HFFc6 (cell line): ENCODE measurements around the gene GALE. TPM values are rescaled to one million over a fixed set of nuclear protein-coding genes. Genes with fewer than 3 reads are reported as not detected.

ENCODE experiments used
- DNase-seq: peaks from one replicate; pipeline ENCODE4 v3.0.0-alpha.2; 2018
- H3K27ac Mint-ChIP-seq: 2 replicates; pipeline ENCODE4 v1.8.0; 2020; ENCODE audit warnings: mild to moderate bottlenecking, mixed read lengths
- H3K27me3 Mint-ChIP-seq: 2 replicates; pipeline ENCODE4 v1.8.0; 2021; ENCODE audit warnings: mild to moderate bottlenecking, moderate library complexity, mixed read lengths; ENCODE audit not compliant: insufficient read depth
- H3K36me3 Mint-ChIP-seq: 2 replicates; pipeline ENCODE4 v1.8.0; 2021; ENCODE audit warnings: low read depth, mixed read lengths
- H3K4me1 Mint-ChIP-seq: 2 replicates; pipeline ENCODE4 v1.8.0; 2020; ENCODE audit warnings: low read depth, mixed read lengths
- H3K4me3 Mint-ChIP-seq: 2 replicates; pipeline ENCODE4 v1.8.0; 2020; ENCODE audit warnings: mild to moderate bottlenecking, moderate library complexity, mixed read lengths
- H3K9me3 Mint-ChIP-seq: 2 replicates; pipeline ENCODE4 v1.8.0; 2020; ENCODE audit warnings: mild to moderate bottlenecking, mixed read lengths
- CTCF ChIP-seq: fragments of 200-600 bp; sonication (generic); IDR thresholded peaks from 2 replicates; pipeline ENCODE4 v1.5.0; 2021; ENCODE audit warnings: antibody characterized with exemption, mild to moderate bottlenecking
- total RNA-seq, 6 experiments: library from RNA; stranded (reverse); fragmentation: NEBNext Ultra II Directional; extraction: Animal tissue kit (Norgen Biotek cat#: 25700); gene quantifications; 2 replicates in 1 of 6; 3 replicates in 5 of 6; pipeline ENCODE4 v1.2.3, GENCODE V29; 2021

GALE gene
- total RNA-seq, 6 experiments from 2014 or later: 30.9 to 34.6 (median 33.5) TPM

GRCh38 chr1:23759277-23759676, 41.3 kb downstream of the GALE start:
- no peak for TF ChIP-seq CTCF
- no peak overlapping the region for H3K4me3 Mint-ChIP-seq
- H3K27me3 Mint-ChIP-seq: peaks cover 1% of the 10 kb centered on the region; the same call in 1 of the 2 replicates
- H3K4me1 Mint-ChIP-seq: peaks cover 16% of the 10 kb centered on the region
- peaks cover 40% of the 10 kb centered on the region for H3K36me3 Mint-ChIP-seq
- H3K9me3 Mint-ChIP-seq: no peaks in the 10 kb centered on the region
- no peak for DNase-seq
- H3K27ac Mint-ChIP-seq: no peak overlapping the region

GRCh38 chr1:23757812-23758211, 42.7 kb downstream of the GALE start:
- Mint-ChIP-seq H3K36me3 (peaks cover 49% of the 10 kb centered on the region), H3K4me1 (peaks cover 22% of the 10 kb centered on the region)

GRCh38 chr1:23756676-23757075, 43.9 kb downstream of the GALE start:
- peaks cover 43% of the 10 kb centered on the region for H3K36me3 Mint-ChIP-seq

More at GRCh38 chr1:23757812-23758211, 42.7 kb downstream of the GALE start:
- H3K4me3 Mint-ChIP-seq: no peak overlapping the region
- no peaks in the 10 kb centered on the region for H3K9me3 Mint-ChIP-seq
- TF ChIP-seq CTCF: no peak
- H3K27me3 Mint-ChIP-seq: peaks cover 2% of the 10 kb centered on the region
- DNase-seq: no peak
- no peak overlapping the region for H3K27ac Mint-ChIP-seq

GRCh38 chr1:23752909-23753308, 47.6 kb downstream of the GALE start:
- no peak overlapping the region for H3K27ac Mint-ChIP-seq
- H3K36me3 Mint-ChIP-seq: peaks cover 37% of the 10 kb centered on the region
- H3K27me3 Mint-ChIP-seq: peaks cover 2% of the 10 kb centered on the region; the same call in 1 of the 2 replicates
- no peak for TF ChIP-seq CTCF
- H3K4me3 Mint-ChIP-seq: no peak overlapping the region
- no peak for DNase-seq
- no peaks in the 10 kb centered on the region for H3K9me3 Mint-ChIP-seq
- peaks cover 37% of the 10 kb centered on the region for H3K4me1 Mint-ChIP-seq

More at GRCh38 chr1:23756676-23757075, 43.9 kb downstream of the GALE start:
- DNase-seq: peak; percentile 64
- peaks cover 22% of the 10 kb centered on the region for H3K4me1 Mint-ChIP-seq
- H3K9me3 Mint-ChIP-seq: no peaks in the 10 kb centered on the region
- H3K27ac Mint-ChIP-seq: peak overlapping the region; percentile 69
- H3K27me3 Mint-ChIP-seq: peaks cover 2% of the 10 kb centered on the region
- H3K4me3 Mint-ChIP-seq: no peak overlapping the region
- TF ChIP-seq CTCF: no peak

- H3K27me3 Mint-ChIP-seq: peaks cover 2% of the 10 kb centered on the region; the same call in 1 of the 2 replicates
- peak overlapping the region; percentile 37; the same call in 1 of the 2 replicates for H3K27ac Mint-ChIP-seq
- peaks cover 46% of the 10 kb centered on the region for H3K4me1 Mint-ChIP-seq
- no peak for TF ChIP-seq CTCF
- DNase-seq: no peak
- no peak overlapping the region for H3K4me3 Mint-ChIP-seq
- no peaks in the 10 kb centered on the region for H3K9me3 Mint-ChIP-seq
- H3K36me3 Mint-ChIP-seq: peaks cover 33% of the 10 kb centered on the region
Measured at GRCh38 chr1:23751815-23752200, 48.7 kb downstream of the GALE start.
